Measurements from ENCODE around the gene RUNX1. TPM values are rescaled to one million over a fixed set of nuclear protein-coding genes. Genes with fewer than 3 reads are reported as not detected.

Gene RUNX1
- total and polyA plus RNA-seq, 2 of the 13 experiments (the other 11 are each of a cell fraction or from before 2014, with no cell fraction given) = 5.4 to 6.4 TPM

DNA sequence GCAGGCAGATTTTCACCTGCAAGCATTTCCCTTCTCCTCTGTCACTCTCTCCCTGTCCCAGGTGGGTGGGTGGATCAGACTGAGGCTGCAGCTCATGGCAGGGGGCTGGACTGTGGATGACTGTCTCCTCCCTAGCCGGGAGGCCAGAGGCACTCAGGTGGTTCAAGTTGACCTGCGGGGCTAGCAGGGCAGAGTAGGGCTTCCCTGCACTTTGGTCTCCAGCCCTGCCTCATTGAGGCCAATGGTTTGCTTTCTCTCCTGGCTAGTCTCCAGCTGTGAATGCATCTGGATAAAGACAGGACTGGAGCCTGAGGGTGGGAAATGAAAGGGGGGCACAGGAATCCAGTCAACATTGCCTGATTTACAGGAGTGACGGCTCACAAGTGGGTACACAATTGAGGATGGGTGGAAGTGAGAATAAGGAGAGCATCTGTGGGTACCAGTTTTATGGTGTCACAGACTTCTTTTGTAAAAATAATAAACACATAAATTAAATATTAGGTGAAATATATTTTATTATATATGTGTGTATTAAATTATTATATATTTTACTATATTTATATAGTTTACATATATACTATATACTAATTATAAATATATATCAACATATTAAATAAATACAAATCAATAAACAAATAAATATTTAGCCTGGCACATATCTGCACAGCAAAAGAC is 25.6 kb downstream of the RUNX1 start (continued):
- 0 out of 2 replicates have a peak, but pooled peaks have one; percentile 18 for TF ChIP-seq ZNF614 (CRISPR knock-in tag; IDR thresholded peaks at IDR 0.05; ENCODE audit: borderline replicate concordance)
- TF ChIP-seq SOX5 (CRISPR knock-in tag; IDR thresholded peaks at IDR 0.05; ENCODE audit: borderline replicate concordance) = peak; percentile 44; the same call in 1 of the 2 replicates
- peak; percentile 77 for TF ChIP-seq HOXA3 (CRISPR knock-in tag; IDR thresholded peaks at IDR 0.05)
- TF ChIP-seq MTA1 (CRISPR knock-in tag; IDR thresholded peaks at IDR 0.05; ENCODE audit: borderline replicate concordance) = peak; percentile 92; the same call in 1 of the 2 replicates
- TF ChIP-seq, protein P1, sequence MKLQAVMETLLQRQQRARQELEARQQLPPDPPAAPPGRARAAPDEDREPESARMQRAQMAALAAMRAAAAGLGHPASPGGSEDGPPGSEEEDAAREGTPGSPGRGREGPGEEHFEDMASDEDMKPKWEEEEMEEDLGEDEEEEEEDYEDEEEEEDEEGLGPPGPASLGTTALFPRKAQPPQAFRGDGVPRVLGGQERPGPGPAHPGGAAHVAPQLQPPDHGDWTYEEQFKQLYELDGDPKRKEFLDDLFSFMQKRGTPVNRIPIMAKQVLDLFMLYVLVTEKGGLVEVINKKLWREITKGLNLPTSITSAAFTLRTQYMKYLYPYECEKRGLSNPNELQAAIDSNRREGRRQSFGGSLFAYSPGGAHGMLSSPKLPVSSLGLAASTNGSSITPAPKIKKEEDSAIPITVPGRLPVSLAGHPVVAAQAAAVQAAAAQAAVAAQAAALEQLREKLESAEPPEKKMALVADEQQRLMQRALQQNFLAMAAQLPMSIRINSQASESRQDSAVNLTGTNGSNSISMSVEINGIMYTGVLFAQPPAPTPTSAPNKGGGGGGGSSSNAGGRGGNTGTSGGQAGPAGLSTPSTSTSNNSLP (IDR thresholded peaks at IDR 0.05; ENCODE audit: low read depth, low read length) = 0 out of 2 replicates have a peak, but pooled peaks have one; percentile 23
- TF ChIP-seq ZBTB7B (CRISPR knock-in tag; IDR thresholded peaks at IDR 0.05) = peak; percentile 93
- TF ChIP-seq EZH2 (conservative IDR thresholded peaks at IDR 0.05; ENCODE audit: low read depth, low read length) = no peak
- peak; percentile 93 for TF ChIP-seq SALL1 (CRISPR knock-in tag; IDR thresholded peaks at IDR 0.05)
- no peak for TF ChIP-seq FOXA1 (IDR thresholded peaks at IDR 0.05)
- TF ChIP-seq FOXA1 (CRISPR knock-in tag; IDR thresholded peaks at IDR 0.05) = 0 out of 2 replicates have a peak, but pooled peaks have one; percentile 17
- TF ChIP-seq NR2F6 (IDR thresholded peaks at IDR 0.05) = peak; percentile 76
- peak; percentile 83 for TF ChIP-seq NR2F6 (CRISPR knock-in tag; IDR thresholded peaks at IDR 0.05)
- TF ChIP-seq MED1 (CRISPR knock-in tag; IDR thresholded peaks at IDR 0.05) = peak; percentile 65; the same call in 1 of the 2 replicates
- no peak for TF ChIP-seq SP2 (CRISPR knock-in tag; IDR thresholded peaks at IDR 0.05)
- peak; percentile 90 for TF ChIP-seq ZMYM3 (CRISPR knock-in tag; IDR thresholded peaks at IDR 0.05)
- peak; percentile 50 for TF ChIP-seq SKI (IDR thresholded peaks at IDR 0.05; ENCODE audit: partially characterized antibody)
- peak; percentile 77 for TF ChIP-seq TEAD3 (CRISPR knock-in tag; optimal IDR thresholded peaks at IDR 0.05; ENCODE audit: borderline replicate concordance)
- TF ChIP-seq PATZ1 (CRISPR knock-in tag; IDR thresholded peaks at IDR 0.05) = peak; percentile 77
- TF ChIP-seq ZNF598 (CRISPR knock-in tag; IDR thresholded peaks at IDR 0.05; ENCODE audit: borderline replicate concordance) = no peak
- peak; percentile 33; the same call in 1 of the 2 replicates for TF ChIP-seq TBX2 (CRISPR knock-in tag; IDR thresholded peaks at IDR 0.05; ENCODE audit: borderline replicate concordance)
- TF ChIP-seq DZIP1 (CRISPR knock-in tag; IDR thresholded peaks at IDR 0.05) = no peak
- peak; percentile 67 for TF ChIP-seq ZNF629 (CRISPR knock-in tag; conservative IDR thresholded peaks at IDR 0.05)
- no peak for TF ChIP-seq NPAS2 (CRISPR knock-in tag; IDR thresholded peaks at IDR 0.05; ENCODE audit: borderline replicate concordance)
- peak; percentile 84 for TF ChIP-seq KDM6A (CRISPR knock-in tag; IDR thresholded peaks at IDR 0.05; ENCODE audit: low read depth)
- peak; percentile 95 for TF ChIP-seq ZSCAN25 (CRISPR knock-in tag; IDR thresholded peaks at IDR 0.05)
- no peak for TF ChIP-seq TBX3 (IDR thresholded peaks at IDR 0.05; ENCODE audit: borderline replicate concordance)
- TF ChIP-seq FOXO1 (CRISPR knock-in tag; IDR thresholded peaks at IDR 0.05) = peak; percentile 60; the same call in 1 of the 2 replicates

Data from HepG2 (cell line).